Measurements from ENCODE around the gene TCTN3. TPM values are rescaled to one million over a fixed set of nuclear protein-coding genes. Genes with fewer than 3 reads are reported as not detected.
"Not testable (repeated sequence)": the region's sequence is repeated elsewhere in the genome, so short reads cannot be mapped to it uniquely, and the experiment has no call there.

The TCTN3 gene
- total and polyA plus RNA-seq, 2 donors (not counting 3 experiments of a cell fraction or from before 2014, with no cell fraction given) = 40.4 to 52.6 TPM

GRCh38 chr10:95728526-95728925 is 34.8 kb upstream of the TCTN3 start:
- intact Hi-C loops (cut with micrococcal nuclease) = loop anchor here (2.0 kb wide), 1 partner anchor 34 kb away; no protein-coding TSS in a partner anchor
- FAIRE-seq (no peak), DNase-seq (ENCODE audit: low read depth, low spot score) (peak; percentile 54)
- ChIA-PET POLR2A (no interaction called here), CTCF (interaction anchor here (1.1 to 4.9 kb wide), 8 partner anchors 12 to 642 kb away, joined by 3 to 59 read pairs (median 4); partner anchors contain the start of gene TCTN3)
- Histone ChIP-seq H3K9me1 (replicated peaks; ENCODE audit: control insufficient read depth, extremely low read depth, insufficient read depth, low read length) (no peaks in the 10 kb centered on the region), H3K27ac (ENCODE audit: insufficient read depth, low read depth, low read length) (no peak overlapping the region), H2AFZ (ENCODE audit: low read depth, low read length) (no peak overlapping the region), H3K79me2 (ENCODE audit: control insufficient read depth, insufficient read depth, low read length) (no peaks in the 10 kb centered on the region), H3K9ac (replicated peaks; ENCODE audit: extremely low read depth, insufficient read depth, low read length) (no peak overlapping the region), H3K4me2 (ENCODE audit: insufficient read depth, low read length) (no peak overlapping the region), H3K36me3 (ENCODE audit: control insufficient read depth in 2 of 2, extremely low read depth in 1 of 2, insufficient read depth in 2 of 2, low read length in 2 of 2) (no peaks in the 10 kb centered on the region), H3K9me3 (replicated peaks; ENCODE audit: control insufficient read depth, insufficient read depth, low read length) (no peaks in the 10 kb centered on the region), H4K20me1 (replicated peaks; ENCODE audit: control insufficient read depth, extremely low read depth, insufficient read depth, low read length) (no peaks in the 10 kb centered on the region), H3K4me3 (replicated peaks in 1 of 3; ENCODE audit: insufficient read depth in 1 of 3, low read depth in 1 of 3, low read length in 3 of 3) (no peak overlapping the region), H3K4me1 (ENCODE audit: control insufficient read depth, extremely low read depth, insufficient read depth, low read length) (peaks cover 15% of the 10 kb centered on the region), H3K27me3 (ENCODE audit: control insufficient read depth in 2 of 2, insufficient read depth in 2 of 2, low read length in 2 of 2) (no peaks in the 10 kb centered on the region)
- dilution Hi-C loops (cut with MboI; ENCODE audit: extremely low pct_ligation_motif_present, low sequenced_read_pairs) = no loop called here
- BruUV-seq (replicated peaks) = no TSS peak
- TF ChIP-seq JUN (IDR thresholded peaks at IDR 0.05; ENCODE audit: borderline replicate concordance, insufficient read depth, insufficient read length, low read depth) (no peak), MAX (IDR thresholded peaks at IDR 0.05; ENCODE audit: insufficient read depth, insufficient read length) (no peak), GATA2 (IDR thresholded peaks at IDR 0.05; ENCODE audit: insufficient read depth, insufficient read length, low read depth, low read length) (no peak), POLR2A (IDR thresholded peaks at IDR 0.05; ENCODE audit: low read depth, low read length) (no peak), EZH2 (IDR thresholded peaks at IDR 0.05; ENCODE audit: borderline replicate concordance, low read depth, low read length, severe bottlenecking) (no peak), POLR2AphosphoS5 (IDR thresholded peaks at IDR 0.05; ENCODE audit: insufficient read depth, low read depth, low read length) (no peak), FOS (IDR thresholded peaks at IDR 0.05; ENCODE audit: borderline replicate concordance, insufficient read depth, low read length) (no peak), CTCF (IDR thresholded peaks at IDR 0.05; ENCODE audit: extremely low read depth in 1 of 2, insufficient read depth in 1 of 2, low read depth in 1 of 2, low read length in 2 of 2) (no peak), MYC (IDR thresholded peaks at IDR 0.05; ENCODE audit: low read depth, low read length) (no peak)

GRCh38 chr10:95722496-95722895 is 28.8 kb upstream of the TCTN3 start:
- H3K4me2 ChIP-seq (ENCODE audit: insufficient read depth, low read length); CTCF ChIA-PET; FAIRE-seq; POLR2A ChIA-PET; BruUV-seq (replicated peaks); H3K27me3 ChIP-seq (ENCODE audit: control insufficient read depth in 2 of 2, insufficient read depth in 2 of 2, low read length in 2 of 2); DNase-seq (ENCODE audit: low read depth, low spot score); H3K4me1 ChIP-seq (ENCODE audit: control insufficient read depth, extremely low read depth, insufficient read depth, low read length); H3K27ac ChIP-seq (ENCODE audit: insufficient read depth, low read depth, low read length); H3K9me3 ChIP-seq (replicated peaks; ENCODE audit: control insufficient read depth, insufficient read depth, low read length); H3K9me1 ChIP-seq (replicated peaks; ENCODE audit: control insufficient read depth, extremely low read depth, insufficient read depth, low read length); H2AFZ ChIP-seq (ENCODE audit: low read depth, low read length); H3K4me3 ChIP-seq (replicated peaks in 1 of 3; ENCODE audit: insufficient read depth in 1 of 3, low read depth in 1 of 3, low read length in 3 of 3); H3K79me2 ChIP-seq (ENCODE audit: control insufficient read depth, insufficient read depth, low read length); H4K20me1 ChIP-seq (replicated peaks; ENCODE audit: control insufficient read depth, extremely low read depth, insufficient read depth, low read length); intact Hi-C loops (cut with micrococcal nuclease); H3K9ac ChIP-seq (replicated peaks; ENCODE audit: extremely low read depth, insufficient read depth, low read length); dilution Hi-C loops (cut with MboI; ENCODE audit: extremely low pct_ligation_motif_present, low sequenced_read_pairs); H3K36me3 ChIP-seq (ENCODE audit: control insufficient read depth in 2 of 2, extremely low read depth in 1 of 2, insufficient read depth in 2 of 2, low read length in 2 of 2): not testable (repeated sequence)

- POLR2A ChIA-PET; H3K4me2 ChIP-seq (ENCODE audit: insufficient read depth, low read length); H2AFZ ChIP-seq (ENCODE audit: low read depth, low read length); H3K27me3 ChIP-seq (ENCODE audit: control insufficient read depth in 2 of 2, insufficient read depth in 2 of 2, low read length in 2 of 2); H3K9ac ChIP-seq (replicated peaks; ENCODE audit: extremely low read depth, insufficient read depth, low read length); FAIRE-seq; DNase-seq (ENCODE audit: low read depth, low spot score); H3K4me3 ChIP-seq (replicated peaks in 1 of 3; ENCODE audit: insufficient read depth in 1 of 3, low read depth in 1 of 3, low read length in 3 of 3); CTCF ChIA-PET; H4K20me1 ChIP-seq (replicated peaks; ENCODE audit: control insufficient read depth, extremely low read depth, insufficient read depth, low read length); H3K79me2 ChIP-seq (ENCODE audit: control insufficient read depth, insufficient read depth, low read length); intact Hi-C loops (cut with micrococcal nuclease); H3K36me3 ChIP-seq (ENCODE audit: control insufficient read depth in 2 of 2, extremely low read depth in 1 of 2, insufficient read depth in 2 of 2, low read length in 2 of 2); H3K9me3 ChIP-seq (replicated peaks; ENCODE audit: control insufficient read depth, insufficient read depth, low read length); H3K27ac ChIP-seq (ENCODE audit: insufficient read depth, low read depth, low read length); H3K9me1 ChIP-seq (replicated peaks; ENCODE audit: control insufficient read depth, extremely low read depth, insufficient read depth, low read length); H3K4me1 ChIP-seq (ENCODE audit: control insufficient read depth, extremely low read depth, insufficient read depth, low read length); BruUV-seq (replicated peaks); dilution Hi-C loops (cut with MboI; ENCODE audit: extremely low pct_ligation_motif_present, low sequenced_read_pairs): not testable (repeated sequence)
Observed at GRCh38 chr10:95720745-95721144, 27.0 kb upstream of the TCTN3 start.
